Measurements from ENCODE around the gene OTOP1. TPM values are rescaled to one million over a fixed set of nuclear protein-coding genes. Genes with fewer than 3 reads are reported as not detected.

Gene OTOP1
- total RNA-seq, 1 experiment from 2014 or later = not detected

GRCh38 chr4:4269856-4270255 lies 43.1 kb upstream of the OTOP1 start:
- TF ChIP-seq REST (IDR thresholded peaks at IDR 0.05; ENCODE audit: insufficient read depth in 1 of 2, low read depth in 2 of 2, low read length in 1 of 2) = no peak
- no peak for TF ChIP-seq POLR2AphosphoS5 (IDR thresholded peaks at IDR 0.05; ENCODE audit: low read depth, low read length)
- no peak for TF ChIP-seq SIN3A (IDR thresholded peaks at IDR 0.05; ENCODE audit: borderline replicate concordance, insufficient read depth, low read depth, low read length)
- no peak for TF ChIP-seq TCF7L2 (IDR thresholded peaks at IDR 0.05; ENCODE audit: low read depth, low read length)
- TF ChIP-seq CTCF (IDR thresholded peaks at IDR 0.05) = no peak
- no peak for ATAC-seq
- in situ Hi-C loops (cut with HindIII; ENCODE audit: low pct_unique_long_range_greater_than_20kb, low sequenced_read_pairs) = no loop called here
- H3K27me3 ChIP-seq (ENCODE audit: control insufficient read depth, insufficient read depth, low read length) = no peaks in the 10 kb centered on the region
- POLR2A ChIA-PET = no interaction called here
- CTCF ChIA-PET = no interaction called here
- no peaks in the 10 kb centered on the region for H3K4me1 ChIP-seq (ENCODE audit: control insufficient read depth, insufficient read depth, low read length)
- H3K36me3 ChIP-seq (ENCODE audit: control insufficient read depth, insufficient read depth, low read length) = peaks cover 2% of the 10 kb centered on the region
- no peak overlapping the region for H3K4me3 ChIP-seq (ENCODE audit: low read depth in 2 of 2, low read length in 2 of 2)
- no peak for DNase-seq (ENCODE audit: low read depth, low spot score)
- no TSS peak for BruUV-seq (replicated peaks)
- no peak overlapping the region for H3K27ac ChIP-seq (ENCODE audit: low read length)
- H3K9me3 ChIP-seq (ENCODE audit: control insufficient read depth, insufficient read depth, low read depth, low read length) = no peaks in the 10 kb centered on the region
- intact Hi-C loops (cut with micrococcal nuclease; ENCODE audit: unreplicated experiment) = no loop called here

- H3K9me3 ChIP-seq (ENCODE audit: control insufficient read depth, insufficient read depth, low read depth, low read length) = no peaks in the 10 kb centered on the region
- CTCF ChIA-PET = no interaction called here
- intact Hi-C loops (cut with micrococcal nuclease; ENCODE audit: unreplicated experiment) = no loop called here
- in situ Hi-C loops (cut with HindIII; ENCODE audit: low pct_unique_long_range_greater_than_20kb, low sequenced_read_pairs) = no loop called here
- no peaks in the 10 kb centered on the region for H3K4me1 ChIP-seq (ENCODE audit: control insufficient read depth, insufficient read depth, low read length)
- H3K27ac ChIP-seq (ENCODE audit: low read length) = no peak overlapping the region
- POLR2A ChIA-PET = no interaction called here
- ATAC-seq (no peak), DNase-seq (ENCODE audit: low read depth, low spot score) (no peak)
- no peak overlapping the region for H3K4me3 ChIP-seq (ENCODE audit: low read depth in 2 of 2, low read length in 2 of 2)
- no TSS peak for BruUV-seq (replicated peaks)
- H3K36me3 ChIP-seq (ENCODE audit: control insufficient read depth, insufficient read depth, low read length) = peaks cover 2% of the 10 kb centered on the region
- no peak for TF ChIP-seq POLR2AphosphoS5 (IDR thresholded peaks at IDR 0.05; ENCODE audit: low read depth, low read length)
- no peak for TF ChIP-seq CTCF (IDR thresholded peaks at IDR 0.05)
- no peaks in the 10 kb centered on the region for H3K27me3 ChIP-seq (ENCODE audit: control insufficient read depth, insufficient read depth, low read length)
Observed at GRCh38 chr4:4269331-4269731, 42.6 kb upstream of the OTOP1 start.

- no peak for ATAC-seq
- TF ChIP-seq SIN3A (IDR thresholded peaks at IDR 0.05; ENCODE audit: borderline replicate concordance, insufficient read depth, low read depth, low read length) (no peak), CTCF (IDR thresholded peaks at IDR 0.05) (no peak), REST (IDR thresholded peaks at IDR 0.05; ENCODE audit: insufficient read depth in 1 of 2, low read depth in 2 of 2, low read length in 1 of 2) (no peak), POLR2AphosphoS5 (IDR thresholded peaks at IDR 0.05; ENCODE audit: low read depth, low read length) (no peak), TCF7L2 (IDR thresholded peaks at IDR 0.05; ENCODE audit: low read depth, low read length) (no peak)
- no peaks in the 10 kb centered on the region; the same call in 1 of the 2 replicates for H3K36me3 ChIP-seq (ENCODE audit: control insufficient read depth, insufficient read depth, low read length)
- no peak for DNase-seq (ENCODE audit: low read depth, low spot score)
- ChIA-PET POLR2A (no interaction called here), CTCF (no interaction called here)
- no peak overlapping the region for H3K27ac ChIP-seq (ENCODE audit: low read length)
- in situ Hi-C loops (cut with HindIII; ENCODE audit: low pct_unique_long_range_greater_than_20kb, low sequenced_read_pairs) (no loop called here), intact Hi-C loops (cut with micrococcal nuclease; ENCODE audit: unreplicated experiment) (no loop called here)
- no peaks in the 10 kb centered on the region for H3K4me1 ChIP-seq (ENCODE audit: control insufficient read depth, insufficient read depth, low read length)
- no peaks in the 10 kb centered on the region for H3K9me3 ChIP-seq (ENCODE audit: control insufficient read depth, insufficient read depth, low read depth, low read length)
- no peak overlapping the region for H3K4me3 ChIP-seq (ENCODE audit: low read depth in 2 of 2, low read length in 2 of 2)
- no peaks in the 10 kb centered on the region for H3K27me3 ChIP-seq (ENCODE audit: control insufficient read depth, insufficient read depth, low read length)
- no TSS peak for BruUV-seq (replicated peaks)
Observed at GRCh38 chr4:4268776-4269175, 42.0 kb upstream of the OTOP1 start.
